Measurements from ENCODE around the gene TAF11.

TAF11 gene

DNA sequence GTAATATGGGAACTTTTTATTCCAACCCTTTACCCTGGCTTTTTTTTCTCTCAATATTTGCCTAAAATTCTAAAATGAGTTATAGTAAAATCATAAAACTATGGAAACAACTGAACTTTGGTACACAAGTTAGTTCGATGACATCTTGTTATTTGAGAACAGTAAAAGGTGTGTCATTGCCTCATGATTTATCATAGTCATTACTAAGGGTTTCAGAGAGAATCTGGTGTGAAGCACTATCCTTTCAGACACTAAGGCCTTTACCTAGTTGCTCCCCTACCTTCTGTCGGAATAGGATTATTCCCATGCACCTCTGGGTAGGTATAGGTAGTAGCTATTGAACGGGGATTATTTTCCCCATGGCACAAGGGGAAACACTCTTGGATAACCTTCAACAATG, 11.4 kb downstream of the TAF11 start:
- H3F3A ChIP-seq (ENCODE audit: insufficient read depth, low read length), result no peaks in the 10 kb centered on the region
- peaks cover 89% of the 10 kb centered on the region for H3K36me3 ChIP-seq (ENCODE audit: insufficient read depth, low read length)
- no peak overlapping the region for H3K4me3 ChIP-seq (ENCODE audit: low read depth, low read length, poor library complexity, severe bottlenecking)
- H3K9ac ChIP-seq (ENCODE audit: low read length), result no peak overlapping the region
- no peak overlapping the region for H3K27ac ChIP-seq (ENCODE audit: low read depth, low read length, poor library complexity, severe bottlenecking)
- H3K79me2 ChIP-seq (ENCODE audit: insufficient read depth, low read length), result no peaks in the 10 kb centered on the region
- no peaks in the 10 kb centered on the region for H4K20me1 ChIP-seq (ENCODE audit: insufficient read depth, low read length)
- no peaks in the 10 kb centered on the region for H3K27me3 ChIP-seq (ENCODE audit: insufficient read depth, low read length)
- no peak overlapping the region for H3K4me2 ChIP-seq (ENCODE audit: low read length)
- no peaks in the 10 kb centered on the region for H3K4me1 ChIP-seq (ENCODE audit: insufficient read depth, low read length, severe bottlenecking)
- no peaks in the 10 kb centered on the region for H3K9me3 ChIP-seq (ENCODE audit: low read length)
- H2AFZ ChIP-seq (ENCODE audit: low read length), result no peak overlapping the region
- no peak for TF ChIP-seq CTCF (IDR thresholded peaks at IDR 0.05; ENCODE audit: low read length)
- TF ChIP-seq EZH2 (IDR thresholded peaks at IDR 0.05; ENCODE audit: borderline replicate concordance, low read length), result no peak
- no peaks in the 10 kb centered on the region for H3K9me2 ChIP-seq (ENCODE audit: low read depth, low read length)

DNA sequence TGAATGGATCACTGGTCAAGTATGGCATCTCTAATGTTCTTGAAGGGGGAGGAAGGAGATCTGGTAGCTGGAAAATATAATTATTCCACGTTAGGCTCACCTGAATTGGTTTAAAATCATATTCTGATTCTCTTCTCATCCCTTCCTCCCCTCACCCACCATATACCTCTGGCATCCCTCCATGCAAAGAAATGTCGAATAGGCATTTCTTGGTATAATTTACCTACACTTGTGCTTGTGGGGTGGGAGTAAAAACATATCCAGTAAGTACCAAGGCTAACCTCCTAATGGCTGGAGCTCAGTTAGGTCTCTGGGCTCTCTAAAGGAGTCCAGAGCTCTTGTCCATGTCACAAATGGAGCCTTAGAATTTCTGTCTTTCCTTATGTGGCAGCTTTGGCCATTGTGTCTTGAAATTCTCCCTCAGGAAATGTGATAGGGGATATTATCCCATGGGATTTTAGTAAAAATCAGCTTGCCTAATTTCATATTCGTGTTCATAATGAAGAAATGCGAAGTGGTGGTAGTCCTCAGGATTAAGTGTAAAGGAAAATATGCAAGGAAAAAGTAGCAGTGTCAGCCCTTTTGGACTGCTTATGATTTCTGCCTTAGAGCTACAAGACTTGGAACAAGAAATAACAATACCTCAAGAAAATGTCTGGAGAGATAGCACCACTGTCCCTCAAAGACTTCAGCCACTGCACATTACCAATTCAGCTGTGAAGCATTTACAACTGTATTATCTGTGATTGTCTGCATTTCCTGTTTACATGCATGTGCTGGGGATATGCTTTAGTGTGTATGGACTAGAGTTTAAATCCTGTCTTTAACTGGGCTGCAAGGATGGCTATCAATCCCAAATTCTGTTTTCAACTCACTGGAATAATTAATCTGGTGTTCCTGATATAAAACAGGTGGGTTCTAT, 12.3 kb downstream of the TAF11 start:
- Histone ChIP-seq H3K27me3 (ENCODE audit: insufficient read depth, low read length) (no peaks in the 10 kb centered on the region), H2AFZ (ENCODE audit: low read length) (no peak overlapping the region), H4K20me1 (ENCODE audit: insufficient read depth, low read length) (no peaks in the 10 kb centered on the region), H3K27ac (ENCODE audit: low read depth, low read length, poor library complexity, severe bottlenecking) (no peak overlapping the region), H3K9ac (ENCODE audit: low read length) (no peak overlapping the region), H3K4me2 (ENCODE audit: low read length) (no peak overlapping the region), H3F3A (ENCODE audit: insufficient read depth, low read length) (no peaks in the 10 kb centered on the region), H3K9me2 (ENCODE audit: low read depth, low read length) (no peaks in the 10 kb centered on the region), H3K36me3 (ENCODE audit: insufficient read depth, low read length) (peaks cover 91% of the 10 kb centered on the region), H3K4me1 (ENCODE audit: insufficient read depth, low read length, severe bottlenecking) (no peaks in the 10 kb centered on the region), H3K79me2 (ENCODE audit: insufficient read depth, low read length) (no peaks in the 10 kb centered on the region), H3K4me3 (ENCODE audit: low read depth, low read length, poor library complexity, severe bottlenecking) (no peak overlapping the region), H3K9me3 (ENCODE audit: low read length) (no peaks in the 10 kb centered on the region)
- TF ChIP-seq CTCF (IDR thresholded peaks at IDR 0.05; ENCODE audit: low read length), result no peak
- TF ChIP-seq EZH2 (IDR thresholded peaks at IDR 0.05; ENCODE audit: borderline replicate concordance, low read length), result no peak

- Histone ChIP-seq H2AFZ (ENCODE audit: low read length) (no peak overlapping the region), H3K9me3 (ENCODE audit: low read length) (no peaks in the 10 kb centered on the region), H3K36me3 (ENCODE audit: insufficient read depth, low read length) (peaks cover 91% of the 10 kb centered on the region), H3K27ac (ENCODE audit: low read depth, low read length, poor library complexity, severe bottlenecking) (no peak overlapping the region), H3K4me1 (ENCODE audit: insufficient read depth, low read length, severe bottlenecking) (no peaks in the 10 kb centered on the region), H3F3A (ENCODE audit: insufficient read depth, low read length) (no peaks in the 10 kb centered on the region), H3K79me2 (ENCODE audit: insufficient read depth, low read length) (no peaks in the 10 kb centered on the region), H4K20me1 (ENCODE audit: insufficient read depth, low read length) (no peaks in the 10 kb centered on the region), H3K4me2 (ENCODE audit: low read length) (no peak overlapping the region), H3K9ac (ENCODE audit: low read length) (no peak overlapping the region), H3K27me3 (ENCODE audit: insufficient read depth, low read length) (no peaks in the 10 kb centered on the region), H3K4me3 (ENCODE audit: low read depth, low read length, poor library complexity, severe bottlenecking) (no peak overlapping the region), H3K9me2 (ENCODE audit: low read depth, low read length) (no peaks in the 10 kb centered on the region)
- no peak for TF ChIP-seq CTCF (IDR thresholded peaks at IDR 0.05; ENCODE audit: low read length)
- no peak for TF ChIP-seq EZH2 (IDR thresholded peaks at IDR 0.05; ENCODE audit: borderline replicate concordance, low read length)
Observed at GRCh38 chr6:34872332-34872731, 15.5 kb downstream of the TAF11 start.
